CD4-positive, alpha-beta memory T cell (primary cell): Measurements from ENCODE around the gene SHROOM4. TPM values are rescaled to one million over a fixed set of nuclear protein-coding genes. Genes with fewer than 3 reads are reported as not detected.

Experiments used
- CTCF ChIA-PET: fragments of 350-600 bp; sonication (Branson Sonifier 250); formaldehyde crosslinking; loops from one replicate; lab custom pipeline; 2021; ENCODE audit warnings: inconsistent platforms; ENCODE audit not compliant: partially characterized antibody; lab: Charles Lee
- POLR2A ChIA-PET: fragments of 350-600 bp; sonication (Branson Sonifier 250); formaldehyde crosslinking; loops from one replicate; lab custom pipeline; 2021; ENCODE audit not compliant: partially characterized antibody; lab: Charles Lee
- DNase-seq, 5 donors: peaks; one replicate each; pipeline versions ENCODE4 v3.0.0 to v3.0.0-alpha.2; 2020 to 2022; ENCODE audit warnings: mixed read lengths in 1 of 5
- H3K27ac ChIP-seq: one replicate; pipeline ENCODE4 v1.7.0; 2013; ENCODE audit warnings: low read depth, low read length
- H3K27me3 ChIP-seq: 2 replicates; pipeline ENCODE4 v1.7.0; 2013; ENCODE audit warnings: mild to moderate bottlenecking, low read length, moderate library complexity; ENCODE audit not compliant: insufficient read depth
- H3K36me3 ChIP-seq: 2 replicates; pipeline ENCODE4 v1.7.0; 2013; ENCODE audit warnings: mild to moderate bottlenecking, low read length, moderate library complexity; ENCODE audit not compliant: insufficient read depth
- H3K4me1 ChIP-seq: 2 replicates; pipeline ENCODE4 v1.7.0; 2013; ENCODE audit warnings: mild to moderate bottlenecking, low read length, moderate library complexity; ENCODE audit not compliant: insufficient read depth
- H3K4me3 ChIP-seq, 2 donors: one replicate each; pipeline ENCODE4 v1.7.0; 2013; ENCODE audit warnings: low read length in 2 of 2, mild to moderate bottlenecking in 1 of 2
- H3K9me3 ChIP-seq, 2 donors: one replicate each; pipeline ENCODE4 v1.7.0; 2013; ENCODE audit warnings: low read length in 2 of 2, control low read depth in 1 of 2; ENCODE audit not compliant: control insufficient read depth in 1 of 2
- H3K27ac Mint-ChIP-seq, 7 donors: one replicate each; pipeline ENCODE4 v1.8.0; 2020 to 2021; ENCODE audit warnings: mixed read lengths in 7 of 7, mild to moderate bottlenecking in 6 of 7, inconsistent platforms in 3 of 7, moderate library complexity in 3 of 7
- H3K27me3 Mint-ChIP-seq, 2 donors: one replicate each; pipeline ENCODE4 v1.8.0; 2020 to 2021; ENCODE audit warnings: mixed read lengths in 2 of 2
- H3K36me3 Mint-ChIP-seq, 2 donors: one replicate each; pipeline ENCODE4 v1.8.0; 2020 to 2021; ENCODE audit warnings: mixed read lengths in 2 of 2, inconsistent platforms in 1 of 2, mild to moderate bottlenecking in 1 of 2
- H3K4me1 Mint-ChIP-seq, 4 donors: one replicate each; pipeline ENCODE4 v1.8.0; 2020 to 2021; ENCODE audit warnings: mixed read lengths in 4 of 4, mild to moderate bottlenecking in 1 of 4
- H3K4me3 Mint-ChIP-seq, 8 donors: one replicate each; pipeline ENCODE4 v1.8.0; 2020 to 2021; ENCODE audit warnings: mixed read lengths in 8 of 8, mild to moderate bottlenecking in 7 of 8, moderate library complexity in 6 of 8, inconsistent platforms in 3 of 8
- H3K9me3 Mint-ChIP-seq, 8 donors: one replicate each; pipeline ENCODE4 v1.8.0; 2020 to 2021; ENCODE audit warnings: mixed read lengths in 8 of 8, mild to moderate bottlenecking in 5 of 8, inconsistent platforms in 3 of 8, moderate library complexity in 1 of 8
- intact Hi-C: fragments of 100-400 bp; cut with micrococcal nuclease; formaldehyde crosslinking; loops from one replicate; pipeline ENCODE4 v1.15.1; 2023
- polyA plus RNA-seq, 2 donors: library from polyadenylated mRNA; unstranded; fragments of 300-500 nt; fragmentation: Illumina TruSeq; gene quantifications; one replicate each; pipeline ENCODE4 v1.2.3, GENCODE V29; 2021
- total RNA-seq, 2 experiments: library from RNA; stranded (reverse); gene quantifications; one replicate each; pipeline ENCODE4 v1.2.3, GENCODE V29; 2021

The SHROOM4 gene
- total and polyA plus RNA-seq, 4 experiments from 2014 or later, result not detected

GRCh38 chrX:50577326-50577725, 236.7 kb downstream of the SHROOM4 start:
- intact Hi-C loops, result no loop called here
- H3K4me1 Mint-ChIP-seq, result peaks cover 0 to 1% (median 0%) of the 10 kb centered on the region in 4 donors
- POLR2A ChIA-PET, result no interaction called here

DNA sequence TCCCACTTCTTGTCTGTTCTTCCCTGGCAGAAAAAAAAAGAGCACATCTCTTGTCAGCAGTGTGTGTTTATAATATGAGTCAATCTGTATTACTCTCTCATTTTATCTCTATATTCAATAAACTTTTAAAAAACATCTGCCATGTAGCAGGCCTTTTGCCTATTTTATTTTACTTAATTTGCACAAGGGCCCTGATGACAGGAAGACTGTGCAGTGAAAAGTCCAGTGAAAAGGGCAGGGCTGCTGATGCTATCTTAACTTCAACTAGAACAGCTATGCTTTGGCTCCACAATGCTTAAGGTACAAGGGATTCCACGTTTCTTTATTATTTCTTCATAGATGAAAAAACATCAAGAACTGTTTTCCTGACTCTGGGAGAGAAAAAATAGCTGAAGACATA, 246.4 kb downstream of the SHROOM4 start:
- no peaks in the 10 kb centered on the region for H3K36me3 ChIP-seq
- no peaks in the 10 kb centered on the region for H3K9me3 ChIP-seq
- DNase-seq, result no peak
- H3K27me3 Mint-ChIP-seq, result no peaks in the 10 kb centered on the region
- no peaks in the 10 kb centered on the region for H3K4me1 Mint-ChIP-seq
- H3K36me3 Mint-ChIP-seq, result no peaks in the 10 kb centered on the region
- H3K27me3 ChIP-seq, result no peaks in the 10 kb centered on the region
- POLR2A ChIA-PET, result no interaction called here
- peaks cover 0 to 6% (median 0%) of the 10 kb centered on the region in 8 donors for H3K9me3 Mint-ChIP-seq
- H3K4me3 ChIP-seq, result no peak overlapping the region
- CTCF ChIA-PET, result interaction anchor here (1.2 kb wide), 1 partner anchor 12 kb away, joined by 3 read pairs; no protein-coding TSS in a partner anchor
- no peak overlapping the region for H3K27ac Mint-ChIP-seq
- H3K4me1 ChIP-seq, result no peaks in the 10 kb centered on the region
- no peak overlapping the region for H3K27ac ChIP-seq
- intact Hi-C loops, result no loop called here
- H3K4me3 Mint-ChIP-seq, result no peak overlapping the region

More at GRCh38 chrX:50577326-50577725, 236.7 kb downstream of the SHROOM4 start:
- H3K36me3 ChIP-seq, result no peaks in the 10 kb centered on the region
- no peak overlapping the region for H3K27ac Mint-ChIP-seq
- no peak overlapping the region for H3K27ac ChIP-seq
- H3K4me1 ChIP-seq, result no peaks in the 10 kb centered on the region
- no peaks in the 10 kb centered on the region for H3K9me3 ChIP-seq
- no peaks in the 10 kb centered on the region for H3K9me3 Mint-ChIP-seq
- no peaks in the 10 kb centered on the region for H3K27me3 ChIP-seq
- H3K4me3 Mint-ChIP-seq, result no peak overlapping the region
- no peak overlapping the region for H3K4me3 ChIP-seq
- no peaks in the 10 kb centered on the region for H3K36me3 Mint-ChIP-seq
- no peak for DNase-seq
- peaks cover 0 to 3% of the 10 kb centered on the region in 2 donors for H3K27me3 Mint-ChIP-seq
- CTCF ChIA-PET, result no interaction called here

DNA sequence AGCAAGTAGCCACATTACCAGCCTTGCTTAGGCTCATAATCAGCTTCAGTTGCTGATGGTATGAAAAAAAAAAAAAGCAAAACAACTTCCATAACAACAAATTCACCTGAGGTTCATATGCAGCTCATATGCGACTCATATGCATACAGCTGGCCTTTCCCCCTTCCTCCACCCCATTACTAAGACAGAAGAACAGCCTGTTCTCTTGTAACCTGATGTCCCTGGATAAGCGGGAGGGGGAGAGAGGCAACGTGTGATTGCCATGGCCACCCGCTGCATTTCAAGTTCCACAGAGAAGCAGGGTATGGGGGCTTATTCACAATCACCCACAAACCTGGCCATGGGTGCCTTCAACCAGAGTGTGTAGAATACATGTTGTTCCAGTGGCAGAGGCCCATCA, 248.3 kb downstream of the SHROOM4 start:
- Mint-ChIP-seq H3K27me3 (no peaks in the 10 kb centered on the region), H3K4me1 (no peaks in the 10 kb centered on the region), H3K4me3 (no peak overlapping the region), H3K36me3 (no peaks in the 10 kb centered on the region), H3K9me3 (peaks cover 0 to 2% (median 0%) of the 10 kb centered on the region in 8 donors), H3K27ac (no peak overlapping the region)
- Histone ChIP-seq H3K9me3 (no peaks in the 10 kb centered on the region), H3K4me1 (no peaks in the 10 kb centered on the region), H3K27ac (no peak overlapping the region), H3K4me3 (no peak overlapping the region), H3K27me3 (no peaks in the 10 kb centered on the region), H3K36me3 (no peaks in the 10 kb centered on the region)
- POLR2A ChIA-PET, result no interaction called here
- DNase-seq, result no peak
- intact Hi-C loops, result no loop called here
- CTCF ChIA-PET, result no interaction called here

Other genes with a start within 250 kb of the SHROOM4 start
- gene BMP15, start 96.5 kb upstream of the SHROOM4 start, total RNA-seq, result not detected
- not detected for gene BMP15, start 96.5 kb upstream of the SHROOM4 start, polyA plus RNA-seq